IMR-90 (cell line): Measurements from ENCODE around the gene LIN37.

Experiments
- BHLHE40 ChIP-seq: fragments of 150-350 bp; IDR thresholded peaks from 2 replicates; pipeline ENCODE4 v1.6.1; 2016; ENCODE audit warnings: mild to moderate bottlenecking, low read depth, low read length
- CEBPB ChIP-seq: IDR thresholded peaks from 2 replicates; pipeline ENCODE4 v1.6.1; 2012; ENCODE audit warnings: low read depth, low read length, improper control_type of control experiment
- CHD1 ChIP-seq: IDR thresholded peaks from 2 replicates; pipeline ENCODE4 v1.6.1; 2012; ENCODE audit warnings: low read depth, low read length, improper control_type of control experiment
- CTCF ChIP-seq: conservative IDR thresholded peaks from 2 replicates; pipeline ENCODE4 v1.5.1; 2012; ENCODE audit warnings: mild to moderate bottlenecking, low read depth, low read length, improper control_type of control experiment
- ELK1 ChIP-seq: fragments of 150-350 bp; IDR thresholded peaks from 2 replicates; pipeline ENCODE4 v1.6.1; 2016; ENCODE audit warnings: low read depth, mild to moderate bottlenecking, low read length, moderate library complexity, borderline replicate concordance
- FOS ChIP-seq: fragments of 150-350 bp; IDR thresholded peaks from 2 replicates; pipeline ENCODE4 v1.6.1; 2016; ENCODE audit warnings: low read depth, low read length
- MAFK ChIP-seq: IDR thresholded peaks from 2 replicates; pipeline ENCODE4 v1.6.1; 2012; ENCODE audit warnings: low read depth, low read length, improper control_type of control experiment
- MAZ ChIP-seq: IDR thresholded peaks from 2 replicates; pipeline ENCODE4 v1.6.1; 2012; ENCODE audit warnings: low read depth, mild to moderate bottlenecking, low read length, improper control_type of control experiment, moderate library complexity, borderline replicate concordance
- MXI1 ChIP-seq: IDR thresholded peaks from 2 replicates; pipeline ENCODE4 v1.6.1; 2012; ENCODE audit warnings: low read depth, mild to moderate bottlenecking, low read length, moderate library complexity, borderline replicate concordance
- NFE2L2 ChIP-seq: fragments of 150-350 bp; IDR thresholded peaks from 2 replicates; pipeline ENCODE4 v1.6.1; 2016; ENCODE audit warnings: low read depth, mild to moderate bottlenecking, low read length
- POLR2A ChIP-seq: IDR thresholded peaks from 2 replicates; pipeline ENCODE4 v1.6.1; 2012; ENCODE audit warnings: mild to moderate bottlenecking, low read depth, low read length
- RAD21 ChIP-seq: IDR thresholded peaks from 2 replicates; pipeline ENCODE4 v1.6.1; 2012; ENCODE audit warnings: low read length, improper control_type of control experiment
- RFX5 ChIP-seq: IDR thresholded peaks from 2 replicates; pipeline ENCODE4 v1.8.0; 2012; ENCODE audit warnings: low read depth, mild to moderate bottlenecking, low read length, moderate library complexity
- SMC3 ChIP-seq: fragments of 150-350 bp; IDR thresholded peaks from 2 replicates; pipeline ENCODE4 v1.6.1; 2016; ENCODE audit warnings: low read depth, mild to moderate bottlenecking, antibody characterized with exemption, low read length, moderate library complexity

DNA sequence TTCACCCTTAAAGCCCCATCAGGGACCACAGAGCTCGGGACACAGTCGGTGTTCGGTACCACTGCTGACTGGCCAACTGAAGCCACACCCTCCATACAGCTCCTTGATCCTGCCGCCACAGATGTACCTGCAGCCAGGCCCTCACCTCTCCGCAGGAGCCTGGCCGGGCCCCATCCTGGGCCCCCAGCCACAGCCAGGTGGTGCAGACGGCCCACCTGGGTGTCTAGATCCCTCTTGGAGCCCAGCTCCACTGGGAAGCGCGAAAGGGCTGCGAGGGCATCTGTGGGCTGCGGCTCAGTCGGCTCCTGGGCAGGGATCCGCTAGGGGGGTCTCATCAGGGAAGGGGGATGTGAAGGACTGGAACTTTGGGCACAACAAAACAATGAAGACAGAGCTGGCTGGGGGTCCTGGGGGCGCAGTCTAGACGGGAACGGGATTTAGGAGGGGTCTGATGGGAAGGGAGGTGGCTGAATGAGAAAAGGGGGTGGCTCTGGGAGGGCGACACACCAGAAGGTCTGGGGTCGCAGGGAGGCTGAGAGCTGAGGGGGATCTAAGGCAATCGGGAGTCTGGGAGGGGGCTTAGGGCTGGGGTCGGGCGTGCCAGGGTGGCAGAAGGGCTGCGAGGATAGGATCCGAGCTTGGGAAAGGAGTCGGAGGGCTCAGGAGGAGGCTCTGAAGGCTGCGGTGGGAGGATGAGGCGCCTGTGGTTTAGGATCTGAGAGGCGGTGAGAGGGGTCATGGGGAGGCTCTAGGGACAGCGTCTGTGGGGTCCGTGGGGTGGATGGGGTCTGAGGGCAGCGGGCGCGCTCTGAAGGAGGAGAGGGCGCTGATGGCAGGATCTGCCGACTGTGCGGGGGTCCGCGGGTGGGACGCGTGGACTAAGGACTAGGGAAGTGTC is 48.5 kb downstream of the LIN37 start:
- no peak for TF ChIP-seq RFX5
- no peak for TF ChIP-seq CTCF
- TF ChIP-seq POLR2A: no peak
- no peak for TF ChIP-seq RAD21
- TF ChIP-seq MXI1: no peak
- no peak for TF ChIP-seq SMC3
- TF ChIP-seq CEBPB: no peak
- no peak for TF ChIP-seq MAFK
- no peak for TF ChIP-seq ELK1
- TF ChIP-seq FOS: no peak
- no peak for TF ChIP-seq NFE2L2
- no peak for TF ChIP-seq CHD1
- TF ChIP-seq MAZ: no peak
- no peak for TF ChIP-seq BHLHE40
